CD8-positive, alpha-beta memory T cell (primary cell): Measurements from ENCODE around the gene ATAD5. TPM values are rescaled to one million over a fixed set of nuclear protein-coding genes. Genes with fewer than 3 reads are reported as not detected.

Source experiments
- CTCF ChIA-PET: fragments of 350-600 bp; sonication (Branson Sonifier 250); formaldehyde crosslinking; loops from one replicate; lab custom pipeline; 2021; ENCODE audit warnings: antibody characterized with exemption; lab: Charles Lee
- POLR2A ChIA-PET: fragments of 350-600 bp; sonication (Branson Sonifier 250); formaldehyde crosslinking; loops from one replicate; lab custom pipeline; 2021; ENCODE audit warnings: antibody characterized with exemption; lab: Charles Lee
- DNase-seq, 5 donors: peaks; one replicate each; pipeline versions ENCODE4 v3.0.0 to v3.0.0-alpha.2; 2020 to 2022; ENCODE audit warnings: mixed read lengths in 1 of 5
- H3K27ac ChIP-seq: one replicate; pipeline ENCODE4 v1.7.0; 2013; ENCODE audit warnings: low read depth, mild to moderate bottlenecking, low read length, moderate library complexity
- H3K27me3 ChIP-seq: 2 replicates; pipeline ENCODE4 v1.7.0; 2013; ENCODE audit warnings: low read length, mild to moderate bottlenecking; ENCODE audit not compliant: insufficient read depth, poor library complexity, severe bottlenecking
- H3K36me3 ChIP-seq: 2 replicates; pipeline ENCODE4 v1.7.0; 2013; ENCODE audit warnings: mild to moderate bottlenecking, low read length, moderate library complexity; ENCODE audit not compliant: insufficient read depth
- H3K4me1 ChIP-seq: 2 replicates; pipeline ENCODE4 v1.7.0; 2013; ENCODE audit warnings: mild to moderate bottlenecking, low read length, moderate library complexity; ENCODE audit not compliant: insufficient read depth
- H3K4me3 ChIP-seq: 2 replicates; pipeline ENCODE4 v1.7.0; 2013; ENCODE audit warnings: mild to moderate bottlenecking, low read length
- H3K9me3 ChIP-seq: 2 replicates; pipeline ENCODE4 v1.7.0; 2013; ENCODE audit warnings: mild to moderate bottlenecking, low read length
- H3K27ac Mint-ChIP-seq, 8 donors: one replicate each; pipeline ENCODE4 v1.8.0; 2020 to 2021; ENCODE audit warnings: mixed read lengths in 8 of 8, mild to moderate bottlenecking in 6 of 8, inconsistent platforms in 3 of 8, moderate library complexity in 3 of 8
- H3K27me3 Mint-ChIP-seq, 2 donors: one replicate each; pipeline ENCODE4 v1.8.0; 2020 to 2021; ENCODE audit warnings: mixed read lengths in 2 of 2, mild to moderate bottlenecking in 1 of 2, moderate library complexity in 1 of 2
- H3K36me3 Mint-ChIP-seq, 3 donors: one replicate each; pipeline ENCODE4 v1.8.0; 2020 to 2021; ENCODE audit warnings: mixed read lengths in 3 of 3, inconsistent platforms in 1 of 3, mild to moderate bottlenecking in 1 of 3
- H3K4me1 Mint-ChIP-seq, 3 donors: one replicate each; pipeline ENCODE4 v1.8.0; 2020 to 2021; ENCODE audit warnings: mixed read lengths in 3 of 3, inconsistent platforms in 1 of 3, mild to moderate bottlenecking in 1 of 3
- H3K4me3 Mint-ChIP-seq, 7 donors: one replicate each; pipeline ENCODE4 v1.8.0; 2020 to 2021; ENCODE audit warnings: mixed read lengths in 7 of 7, mild to moderate bottlenecking in 6 of 7, moderate library complexity in 4 of 7, inconsistent platforms in 2 of 7
- H3K9me3 Mint-ChIP-seq, 5 donors: one replicate each; pipeline ENCODE4 v1.8.0; 2020 to 2022; ENCODE audit warnings: mixed read lengths in 5 of 5, mild to moderate bottlenecking in 3 of 5, moderate library complexity in 2 of 5, inconsistent platforms in 1 of 5
- polyA plus RNA-seq: library from polyadenylated mRNA; unstranded; fragments of 300-500 nt; fragmentation: Illumina TruSeq; gene quantifications from one replicate; pipeline ENCODE4 v1.2.3, GENCODE V29; 2021
- total RNA-seq, 2 experiments: library from RNA; stranded (reverse); gene quantifications; one replicate each; pipeline ENCODE4 v1.2.3, GENCODE V29; 2021

ATAD5 gene
- total and polyA plus RNA-seq, 3 experiments from 2014 or later = 2.3 to 27.8 (median 25.5) TPM

DNA sequence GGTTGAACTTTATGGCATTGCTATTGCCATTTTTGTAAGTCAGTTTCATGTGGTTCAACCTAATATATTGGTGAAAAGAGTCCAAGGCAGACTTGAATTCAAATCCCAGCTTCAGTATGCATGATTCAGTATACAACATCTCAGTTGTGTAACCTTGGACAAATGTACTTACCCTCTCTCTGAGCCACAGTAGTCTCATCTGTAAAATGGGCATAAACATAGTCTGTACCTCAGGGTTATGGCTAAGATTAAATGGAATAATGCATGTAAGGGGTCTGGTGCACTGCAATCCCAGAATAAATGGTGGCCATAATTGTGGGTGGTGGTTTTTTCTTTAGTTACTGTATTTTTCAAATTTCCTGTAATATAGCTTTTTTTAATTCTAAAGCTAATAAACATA, 85.3 kb downstream of the ATAD5 start:
- no peak for DNase-seq
- Mint-ChIP-seq H3K36me3 (no peaks in the 10 kb centered on the region), H3K4me3 (no peak overlapping the region), H3K4me1 (peaks cover 7 to 10% (median 10%) of the 10 kb centered on the region in 3 donors), H3K9me3 (no peaks in the 10 kb centered on the region), H3K27me3 (peaks cover 15 to 20% of the 10 kb centered on the region in 2 donors), H3K27ac (no peak overlapping the region)
- Histone ChIP-seq H3K27ac (no peak overlapping the region), H3K4me3 (no peak overlapping the region), H3K9me3 (no peaks in the 10 kb centered on the region), H3K36me3 (no peaks in the 10 kb centered on the region), H3K4me1 (no peaks in the 10 kb centered on the region), H3K27me3 (peaks cover 6% of the 10 kb centered on the region)
- CTCF ChIA-PET = no interaction called here
- POLR2A ChIA-PET = no interaction called here

GRCh38 chr17:30920282-30920681, 88.5 kb downstream of the ATAD5 start:
- Mint-ChIP-seq H3K4me1 (peaks cover 9 to 19% (median 15%) of the 10 kb centered on the region in 3 donors), H3K36me3 (no peaks in the 10 kb centered on the region), H3K27ac (no peak overlapping the region), H3K4me3 (no peak overlapping the region), H3K27me3 (peaks cover 33 to 34% of the 10 kb centered on the region in 2 donors), H3K9me3 (no peaks in the 10 kb centered on the region)
- no peak for DNase-seq
- ChIA-PET POLR2A (no interaction called here), CTCF (no interaction called here)
- H3K36me3 ChIP-seq = no peaks in the 10 kb centered on the region
- H3K27ac ChIP-seq = no peak overlapping the region
- no peaks in the 10 kb centered on the region for H3K4me1 ChIP-seq
- H3K27me3 ChIP-seq = peaks cover 6% of the 10 kb centered on the region
- H3K9me3 ChIP-seq = no peaks in the 10 kb centered on the region
- no peak overlapping the region for H3K4me3 ChIP-seq

GRCh38 chr17:30920683-30921543, 89.1 kb downstream of the ATAD5 start:
- ChIA-PET POLR2A (no interaction called here), CTCF (no interaction called here)
- H3K9me3 Mint-ChIP-seq = no peaks in the 10 kb centered on the region
- DNase-seq = no peak
- Histone ChIP-seq H3K27me3 (peaks cover 6% of the 10 kb centered on the region), H3K4me3 (no peak overlapping the region), H3K9me3 (no peaks in the 10 kb centered on the region), H3K27ac (no peak overlapping the region), H3K36me3 (no peaks in the 10 kb centered on the region), H3K4me1 (no peaks in the 10 kb centered on the region)
- H3K4me1 Mint-ChIP-seq = peaks cover 9 to 19% (median 15%) of the 10 kb centered on the region in 3 donors
- H3K27me3 Mint-ChIP-seq = peaks cover 38 to 40% of the 10 kb centered on the region in 2 donors
- H3K36me3 Mint-ChIP-seq = no peaks in the 10 kb centered on the region
- no peak overlapping the region for H3K27ac Mint-ChIP-seq
- peak overlapping the region in 6 of 7 donors; percentile 20 to 74 (median 46) for H3K4me3 Mint-ChIP-seq

GRCh38 chr17:30921544-30922196, 89.9 kb downstream of the ATAD5 start, which contains the start of gene ADAP2:
TSS of gene ADAP2 (plus strand) at chr17:30921945. CDS start at chr17:30922015, 70 bp downstream.
- Histone ChIP-seq H3K9me3 (no peaks in the 10 kb centered on the region), H3K4me1 (no peaks in the 10 kb centered on the region), H3K27ac (no peak within 1 kb of the TSS), H3K27me3 (peaks cover 11% of the 10 kb centered on the region), H3K4me3 (no peak within 1 kb of the TSS), H3K36me3 (no peaks in the 10 kb centered on the region)
- no peak for DNase-seq
- Mint-ChIP-seq H3K4me1 (peaks cover 9 to 19% (median 15%) of the 10 kb centered on the region in 3 donors), H3K27ac (peak within 1 kb of the TSS in 1 of 8 donors; percentile 16), H3K9me3 (no peaks in the 10 kb centered on the region), H3K4me3 (peak within 1 kb of the TSS; percentile 20 to 79 (median 68)), H3K36me3 (no peaks in the 10 kb centered on the region), H3K27me3 (peaks cover 46 to 47% of the 10 kb centered on the region in 2 donors)
- ChIA-PET CTCF (no interaction called here), POLR2A (no interaction called here)

GRCh38 chr17:30922235-30923030, 90.7 kb downstream of the ATAD5 start:
- peaks cover 9 to 19% (median 15%) of the 10 kb centered on the region in 3 donors for H3K4me1 Mint-ChIP-seq
- H3K4me3 Mint-ChIP-seq = peak overlapping the region; percentile 3 to 79 (median 67)
- H3K9me3 ChIP-seq = no peaks in the 10 kb centered on the region
- H3K27me3 Mint-ChIP-seq = peaks cover 46 to 52% of the 10 kb centered on the region in 2 donors
- DNase-seq = no peak
- no peaks in the 10 kb centered on the region for H3K36me3 Mint-ChIP-seq
- CTCF ChIA-PET = no interaction called here
- H3K27ac Mint-ChIP-seq = peak overlapping the region in 1 of 8 donors; percentile 16
- no peaks in the 10 kb centered on the region for H3K9me3 Mint-ChIP-seq
- H3K27ac ChIP-seq = no peak overlapping the region
- no peaks in the 10 kb centered on the region for H3K4me1 ChIP-seq
- peaks cover 11% of the 10 kb centered on the region for H3K27me3 ChIP-seq
- no peaks in the 10 kb centered on the region for H3K36me3 ChIP-seq
- H3K4me3 ChIP-seq = no peak overlapping the region
- POLR2A ChIA-PET = no interaction called here

DNA sequence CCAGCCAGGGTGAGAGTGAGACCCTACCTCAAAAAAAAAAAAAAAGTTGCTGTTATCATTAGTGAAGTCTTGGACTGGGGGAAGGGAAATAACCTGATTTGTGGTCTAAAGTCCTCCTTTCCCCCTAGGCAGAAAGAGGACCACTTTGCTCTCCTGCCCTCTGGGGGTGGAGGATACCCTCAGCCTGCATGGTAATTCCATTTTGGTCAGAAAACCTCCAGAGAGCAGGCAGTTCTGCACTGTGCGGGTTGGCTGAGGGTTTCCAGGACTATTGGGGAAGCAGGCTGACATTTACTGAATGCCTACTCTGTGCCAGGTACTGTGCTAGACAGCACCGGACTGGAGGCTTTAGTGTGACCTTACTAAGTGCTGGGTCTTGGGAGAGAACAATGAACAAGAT, 92.6 kb downstream of the ATAD5 start:
- no peak overlapping the region for H3K27ac ChIP-seq
- H3K36me3 ChIP-seq = no peaks in the 10 kb centered on the region
- Mint-ChIP-seq H3K36me3 (no peaks in the 10 kb centered on the region), H3K4me1 (peaks cover 9 to 19% (median 15%) of the 10 kb centered on the region in 3 donors), H3K27me3 (peaks cover 49 to 50% of the 10 kb centered on the region in 2 donors), H3K4me3 (no peak overlapping the region), H3K9me3 (no peaks in the 10 kb centered on the region), H3K27ac (no peak overlapping the region)
- H3K4me3 ChIP-seq = no peak overlapping the region
- no peak for DNase-seq
- ChIA-PET CTCF (no interaction called here), POLR2A (no interaction called here)
- peaks cover 11% of the 10 kb centered on the region for H3K27me3 ChIP-seq
- H3K4me1 ChIP-seq = no peaks in the 10 kb centered on the region
- no peaks in the 10 kb centered on the region for H3K9me3 ChIP-seq

GRCh38 chr17:30926516-30926915, 94.8 kb downstream of the ATAD5 start:
- Histone ChIP-seq H3K36me3 (no peaks in the 10 kb centered on the region), H3K4me1 (no peaks in the 10 kb centered on the region), H3K4me3 (no peak overlapping the region), H3K27me3 (peaks cover 6% of the 10 kb centered on the region), H3K9me3 (no peaks in the 10 kb centered on the region), H3K27ac (no peak overlapping the region)
- no peaks in the 10 kb centered on the region for H3K9me3 Mint-ChIP-seq
- no peak overlapping the region for H3K4me3 Mint-ChIP-seq
- no peak for DNase-seq
- peaks cover 4 to 11% (median 7%) of the 10 kb centered on the region in 3 donors for H3K4me1 Mint-ChIP-seq
- H3K27ac Mint-ChIP-seq = no peak overlapping the region
- H3K27me3 Mint-ChIP-seq = peaks cover 34 to 41% of the 10 kb centered on the region in 2 donors
- no peaks in the 10 kb centered on the region for H3K36me3 Mint-ChIP-seq
- ChIA-PET POLR2A (no interaction called here), CTCF (interaction anchor here (0.6 kb wide), 1 partner anchor 1554 kb away, joined by 3 read pairs; no protein-coding TSS in a partner anchor)
